GM19463 (cell line): ENCODE results near the gene NPAS3.

Experiments used
- ATAC-seq: cut with Tn5 transposase; IDR thresholded peaks from one replicate; pipeline ENCODE4 v1.9.1; 2021; ENCODE audit warnings: mild to moderate bottlenecking, moderate library complexity; ENCODE audit not compliant: unreplicated experiment

NPAS3 gene

GRCh38 chr14:33692762-33693161 is 754.1 kb downstream of the NPAS3 start:
- no peak for ATAC-seq

GRCh38 chr14:33693237-33693636 is 754.6 kb downstream of the NPAS3 start:
- no peak for ATAC-seq

- no peak for ATAC-seq
These were observed 757.5 kb downstream of the NPAS3 start for GRCh38 chr14:33696165-33696564.

GRCh38 chr14:33699300-33699983 is 760.8 kb downstream of the NPAS3 start:
- ATAC-seq = no peak

- ATAC-seq = no peak
These were observed 761.4 kb downstream of the NPAS3 start for GRCh38 chr14:33700052-33700451.

GRCh38 chr14:33702293-33702692 is 763.6 kb downstream of the NPAS3 start:
- no peak for ATAC-seq

- ATAC-seq = no peak
These were observed 765.8 kb downstream of the NPAS3 start for GRCh38 chr14:33704481-33704880.

GRCh38 chr14:33705490-33705889 is 766.8 kb downstream of the NPAS3 start:
- no peak for ATAC-seq

GRCh38 chr14:33707716-33708115 is 769.0 kb downstream of the NPAS3 start:
- no peak for ATAC-seq

GRCh38 chr14:33709283-33709682 is 770.6 kb downstream of the NPAS3 start:
- no peak for ATAC-seq

GRCh38 chr14:33709711-33710110 is 771.0 kb downstream of the NPAS3 start:
- ATAC-seq = no peak

- no peak for ATAC-seq
These were observed 771.6 kb downstream of the NPAS3 start for GRCh38 chr14:33710273-33710672.

GRCh38 chr14:33711194-33711593 is 772.5 kb downstream of the NPAS3 start:
- no peak for ATAC-seq

GRCh38 chr14:33711811-33712216 is 773.1 kb downstream of the NPAS3 start:
- ATAC-seq = no peak

- no peak for ATAC-seq
These were observed 776.0 kb downstream of the NPAS3 start for GRCh38 chr14:33714527-33715226.

GRCh38 chr14:33715227-33715528 is 776.5 kb downstream of the NPAS3 start:
- no peak for ATAC-seq

GRCh38 chr14:33716921-33717320 is 778.2 kb downstream of the NPAS3 start:
- no peak for ATAC-seq

- ATAC-seq = no peak
These were observed 779.2 kb downstream of the NPAS3 start for GRCh38 chr14:33717866-33718265.

GRCh38 chr14:33720284-33720787 is 781.7 kb downstream of the NPAS3 start:
- ATAC-seq = no peak

- no peak for ATAC-seq
These were observed 788.0 kb downstream of the NPAS3 start for GRCh38 chr14:33726685-33727084.

GRCh38 chr14:33727606-33728005 is 788.9 kb downstream of the NPAS3 start:
- no peak for ATAC-seq

- no peak for ATAC-seq
These were observed 789.4 kb downstream of the NPAS3 start for GRCh38 chr14:33728010-33728498.
